NCI-H2029 (cell line): ENCODE results near the gene PDAP1.
"Not testable (repeated sequence)": the region's sequence is repeated elsewhere in the genome, so short reads cannot be mapped to it uniquely, and the experiment has no call there.

Experiments
- DNase-seq: peaks from one replicate; lab custom pipeline; 2025; lab: John Stamatoyannopoulos, UW

Gene PDAP1

GRCh38 chr7:99350641-99351040 is 57.8 kb downstream of the PDAP1 start:
- DNase-seq: not testable (repeated sequence)
